Tibial nerve (tissue), 4 donors: ENCODE measurements around the gene RRH. TPM values are rescaled to one million over a fixed set of nuclear protein-coding genes. Genes with fewer than 3 reads are reported as not detected.

Experiments used
- DNase-seq, 2 donors: peaks; one replicate each; pipeline ENCODE4 v3.0.0-alpha.2; 2019; ENCODE audit warnings: low spot score in 2 of 2
- H3K27ac ChIP-seq, 4 donors: fragments of 200-600 bp; sonication (generic) in 3 of 4; one replicate each; pipeline ENCODE4 v1.5.1; 2017 to 2019; ENCODE audit warnings: mild to moderate bottlenecking in 1 of 4
- H3K27me3 ChIP-seq, 2 donors: fragments of 200-600 bp; sonication (generic) in 1 of 2; one replicate each; pipeline versions ENCODE4 v1.5.1 to v1.6.0; 2017 to 2019
- H3K36me3 ChIP-seq, 3 donors: fragments of 200-600 bp; sonication (generic); one replicate each; pipeline ENCODE4 v1.5.1; 2018 to 2019
- H3K4me1 ChIP-seq, 4 donors: fragments of 200-600 bp; sonication (generic) in 3 of 4; one replicate each; pipeline ENCODE4 v1.5.1; 2017 to 2019
- H3K4me3 ChIP-seq, 4 donors: fragments of 200-600 bp; sonication (generic) in 3 of 4; one replicate each; pipeline ENCODE4 v1.5.1; 2017 to 2019; ENCODE audit warnings: mild to moderate bottlenecking in 1 of 4, moderate library complexity in 1 of 4
- H3K9me3 ChIP-seq, 4 donors: fragments of 200-600 bp; sonication (generic) in 3 of 4; one replicate each; pipeline ENCODE4 v1.5.1; 2017 to 2019
- CTCF ChIP-seq, 5 experiments: fragments of 200-600 bp in 3 of 5; fragments of 450-650 bp in 2 of 5; sonication (generic) in 3 of 5; IDR thresholded peaks; one replicate each; pipeline ENCODE4 v1.5.1; 2016 to 2019; ENCODE audit warnings: antibody characterized with exemption in 5 of 5, mild to moderate bottlenecking in 3 of 5, moderate library complexity in 2 of 5
- EP300 ChIP-seq, 2 donors: sonication (generic); formaldehyde crosslinking; IDR thresholded peaks; one replicate each; pipeline ENCODE4 v1.6.1; 2017; ENCODE audit warnings: antibody characterized with exemption in 2 of 2, mild to moderate bottlenecking in 1 of 2
- POLR2A ChIP-seq, 2 donors: fragments of 450-650 bp; IDR thresholded peaks; one replicate each; pipeline ENCODE4 v1.6.1; 2017; ENCODE audit warnings: antibody characterized with exemption in 2 of 2, mild to moderate bottlenecking in 2 of 2, moderate library complexity in 2 of 2
- WGBS, 2 donors: methylation state at CpG; one replicate each; pipeline ENCODE4 v1.1.5; 2018; 5-methylcytosine and 5-hydroxymethylcytosine counted together
- total RNA-seq, 4 donors: library from RNA; depleted of rRNA; stranded (reverse); fragments of >200 nt; gene quantifications; one replicate each; pipeline ENCODE4 v1.1.0, GENCODE V29; 2016

RRH gene
- total RNA-seq, 4 donors from 2014 or later, result 0.22 TPM; not detected in 3

GRCh38 chr4:109833756-109834155 is 6.0 kb downstream of the RRH start:
- H3K4me1 ChIP-seq, result no peaks in the 10 kb centered on the region
- H3K9me3 ChIP-seq, result no peaks in the 10 kb centered on the region
- no peak overlapping the region for H3K4me3 ChIP-seq
- peaks cover 0 to 5% (median 0%) of the 10 kb centered on the region in 3 donors for H3K36me3 ChIP-seq
- no peak for DNase-seq
- H3K27ac ChIP-seq, result no peak overlapping the region
- TF ChIP-seq EP300 (IDR thresholded peaks at IDR 0.05), result no peak
- TF ChIP-seq CTCF (IDR thresholded peaks at IDR 0.05), result no peak
- TF ChIP-seq POLR2A (IDR thresholded peaks at IDR 0.05), result no peak
- no peaks in the 10 kb centered on the region for H3K27me3 ChIP-seq
- WGBS, 2 donors, result 96% methylated on average over 4 of the region's 4 CpGs

GRCh38 chr4:109836985-109837384 is 9.2 kb downstream of the RRH start:
- DNase-seq, result no peak
- H3K4me1 ChIP-seq, result no peaks in the 10 kb centered on the region
- peaks cover 0 to 14% (median 4%) of the 10 kb centered on the region in 3 donors for H3K36me3 ChIP-seq
- no peak for TF ChIP-seq POLR2A (IDR thresholded peaks at IDR 0.05)
- no peak for TF ChIP-seq CTCF (IDR thresholded peaks at IDR 0.05)
- H3K9me3 ChIP-seq, result no peaks in the 10 kb centered on the region
- no peaks in the 10 kb centered on the region for H3K27me3 ChIP-seq
- 93 to 96% methylated on average over 3 of the region's 3 CpGs for WGBS, 2 donors
- H3K27ac ChIP-seq, result no peak overlapping the region
- no peak overlapping the region for H3K4me3 ChIP-seq

- H3K9me3 ChIP-seq, result no peaks in the 10 kb centered on the region
- 44 to 47% methylated on average over 6 of the region's 6 CpGs for WGBS, 2 donors
- H3K36me3 ChIP-seq, result peaks cover 0 to 17% (median 0%) of the 10 kb centered on the region in 3 donors
- H3K27me3 ChIP-seq, result no peaks in the 10 kb centered on the region
- TF ChIP-seq EP300 (IDR thresholded peaks at IDR 0.05) (no peak), POLR2A (IDR thresholded peaks at IDR 0.05) (no peak), CTCF (IDR thresholded peaks at IDR 0.05) (no peak)
- H3K27ac ChIP-seq, result no peak overlapping the region
- H3K4me3 ChIP-seq, result no peak overlapping the region
- DNase-seq, result no peak
- H3K4me1 ChIP-seq, result no peaks in the 10 kb centered on the region
Observed at GRCh38 chr4:109846395-109847098, 18.8 kb downstream of the RRH start.

GRCh38 chr4:109847896-109848442 is 20.2 kb downstream of the RRH start, which contains the start of gene LRIT3:
TSS of gene LRIT3 (plus strand) at chr4:109848107. CDS start at chr4:109848202, 95 bp downstream.
- Histone ChIP-seq H3K27me3 (no peaks in the 10 kb centered on the region), H3K9me3 (no peaks in the 10 kb centered on the region), H3K4me3 (no peak within 1 kb of the TSS), H3K36me3 (peaks cover 0 to 18% (median 0%) of the 10 kb centered on the region in 3 donors), H3K4me1 (no peaks in the 10 kb centered on the region), H3K27ac (no peak within 1 kb of the TSS)
- DNase-seq, result no peak
- TF ChIP-seq EP300 (IDR thresholded peaks at IDR 0.05) (no peak), POLR2A (IDR thresholded peaks at IDR 0.05) (no peak), CTCF (IDR thresholded peaks at IDR 0.05) (no peak)
- 80 to 85% methylated on average over 5 of the region's 5 CpGs for WGBS, 2 donors

GRCh38 chr4:109848501-109848900 is 20.7 kb downstream of the RRH start:
- no peaks in the 10 kb centered on the region for H3K4me1 ChIP-seq
- no peaks in the 10 kb centered on the region for H3K9me3 ChIP-seq
- no peak for DNase-seq
- H3K27ac ChIP-seq, result no peak overlapping the region
- peaks cover 0 to 15% (median 0%) of the 10 kb centered on the region in 3 donors for H3K36me3 ChIP-seq
- H3K4me3 ChIP-seq, result no peak overlapping the region
- no peaks in the 10 kb centered on the region for H3K27me3 ChIP-seq
- no peak for TF ChIP-seq EP300 (IDR thresholded peaks at IDR 0.05)
- TF ChIP-seq CTCF (IDR thresholded peaks at IDR 0.05), result no peak
- no peak for TF ChIP-seq POLR2A (IDR thresholded peaks at IDR 0.05)
- WGBS, 2 donors, result 74 to 77% methylated on average over 2 of the region's 2 CpGs
